Heart left ventricle (tissue), 13 donors: ENCODE measurements around the gene CCL13.

Experiments used
- POLR2A ChIP-seq, 2 donors: fragments of 450-650 bp; IDR thresholded peaks; one replicate each; pipeline ENCODE4 v1.6.1; 2017; ENCODE audit warnings: antibody characterized with exemption in 2 of 2, mild to moderate bottlenecking in 2 of 2, moderate library complexity in 2 of 2
- TF ChIP-seq, protein P1 (sequence below), 12 donors: fragments of 200-600 bp; sonication (generic) in 4 of 12; IDR thresholded peaks; one replicate each; pipeline versions ENCODE4 v1.5.0 to v1.8.0; 2018 to 2022; ENCODE audit warnings: antibody characterized with exemption in 12 of 12, mild to moderate bottlenecking in 5 of 12
- donor health status: ischemic (EF 13 %, LVEDD 7.1; RV severe dilation, severe dysfunction).
- donor health status: DM: no; HTN: yes; CAD: no.
- donor health status: DM: no; HTN: no; CAD: no.
- donor health status: ischemic (EF 25% LVEDD 6.9; RV normal size, moderate dysfunction).
- donor health status: ischemic (EF 25% LVEDD 5.7; RV mildly dilated, moderate dysfunction).
- donor health status: ischemic (EF 35%, LVEDD 5.7; RV mildly dilated, moderate dysfunction).
- donor health status: nonischemic (EF 11% LVEDD 7.7; RV severe dilation, severe dysfunction).
- donor health status: DM: yes; HTN: yes; CAD: no.
- donor health status: PGD.
- donor health status: ischemic (EF 29% LVEDD 5.4; RV normal size, mild dysfunction).
- donor health status: nonischemic (EF 23%, LVEDD 6.1; RV moderate dilation, normal function).

DNA sequence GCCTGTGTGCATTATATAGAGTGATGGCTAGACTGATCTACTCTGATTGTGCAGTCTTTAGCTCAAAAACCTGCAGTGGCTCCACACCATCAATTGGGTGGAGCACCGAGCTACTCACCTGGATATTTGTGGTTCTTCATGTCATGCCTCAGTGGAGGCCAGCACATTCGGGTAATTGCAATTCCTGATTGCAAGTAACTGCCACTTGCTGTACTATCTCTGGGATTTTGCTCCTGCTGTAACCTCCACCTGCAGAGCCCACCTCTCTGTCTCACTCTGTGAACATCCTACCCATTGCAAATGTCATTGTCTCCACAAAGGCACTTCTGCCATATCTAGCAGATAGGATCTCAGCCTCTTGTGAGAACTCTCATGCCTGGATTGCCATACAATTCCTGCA lies 8.5 kb downstream of the CCL13 start:
- no peak for TF ChIP-seq POLR2A (IDR thresholded peaks at IDR 0.05)
- TF ChIP-seq, protein P1, sequence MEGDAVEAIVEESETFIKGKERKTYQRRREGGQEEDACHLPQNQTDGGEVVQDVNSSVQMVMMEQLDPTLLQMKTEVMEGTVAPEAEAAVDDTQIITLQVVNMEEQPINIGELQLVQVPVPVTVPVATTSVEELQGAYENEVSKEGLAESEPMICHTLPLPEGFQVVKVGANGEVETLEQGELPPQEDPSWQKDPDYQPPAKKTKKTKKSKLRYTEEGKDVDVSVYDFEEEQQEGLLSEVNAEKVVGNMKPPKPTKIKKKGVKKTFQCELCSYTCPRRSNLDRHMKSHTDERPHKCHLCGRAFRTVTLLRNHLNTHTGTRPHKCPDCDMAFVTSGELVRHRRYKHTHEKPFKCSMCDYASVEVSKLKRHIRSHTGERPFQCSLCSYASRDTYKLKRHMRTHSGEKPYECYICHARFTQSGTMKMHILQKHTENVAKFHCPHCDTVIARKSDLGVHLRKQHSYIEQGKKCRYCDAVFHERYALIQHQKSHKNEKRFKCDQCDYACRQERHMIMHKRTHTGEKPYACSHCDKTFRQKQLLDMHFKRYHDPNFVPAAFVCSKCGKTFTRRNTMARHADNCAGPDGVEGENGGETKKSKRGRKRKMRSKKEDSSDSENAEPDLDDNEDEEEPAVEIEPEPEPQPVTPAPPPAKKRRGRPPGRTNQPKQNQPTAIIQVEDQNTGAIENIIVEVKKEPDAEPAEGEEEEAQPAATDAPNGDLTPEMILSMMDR (IDR thresholded peaks at IDR 0.05), result no peak
